Memory B cell (primary cell): Measurements from ENCODE around the gene PRSS33.

Experiments used
- ATAC-seq: fragments of 150-1000 bp; cut with Tn5 transposase; 2 replicates; pipeline ENCODE4 v1.10.0; 2021; ENCODE audit warnings: low read depth, mild to moderate bottlenecking, moderate library complexity
- DNase-seq, 2 donors: peaks; one replicate each; pipeline ENCODE4 v3.0.0; 2022; ENCODE audit warnings: low spot score in 2 of 2
- H3K27ac Mint-ChIP-seq: one replicate; pipeline ENCODE4 v1.8.0; 2022; ENCODE audit warnings: mild to moderate bottlenecking, moderate library complexity, mixed read lengths
- H3K27me3 Mint-ChIP-seq: one replicate; pipeline ENCODE4 v1.8.0; 2022; ENCODE audit warnings: mixed read lengths
- H3K36me3 Mint-ChIP-seq: one replicate; pipeline ENCODE4 v1.8.0; 2022; ENCODE audit warnings: mild to moderate bottlenecking, mixed read lengths
- H3K4me1 Mint-ChIP-seq: one replicate; pipeline ENCODE4 v1.8.0; 2022; ENCODE audit warnings: mixed read lengths
- H3K4me3 Mint-ChIP-seq: one replicate; pipeline ENCODE4 v1.8.0; 2022; ENCODE audit warnings: mild to moderate bottlenecking, moderate library complexity, mixed read lengths
- H3K9me3 Mint-ChIP-seq: one replicate; pipeline ENCODE4 v1.8.0; 2022; ENCODE audit warnings: mixed read lengths

The PRSS33 gene

DNA sequence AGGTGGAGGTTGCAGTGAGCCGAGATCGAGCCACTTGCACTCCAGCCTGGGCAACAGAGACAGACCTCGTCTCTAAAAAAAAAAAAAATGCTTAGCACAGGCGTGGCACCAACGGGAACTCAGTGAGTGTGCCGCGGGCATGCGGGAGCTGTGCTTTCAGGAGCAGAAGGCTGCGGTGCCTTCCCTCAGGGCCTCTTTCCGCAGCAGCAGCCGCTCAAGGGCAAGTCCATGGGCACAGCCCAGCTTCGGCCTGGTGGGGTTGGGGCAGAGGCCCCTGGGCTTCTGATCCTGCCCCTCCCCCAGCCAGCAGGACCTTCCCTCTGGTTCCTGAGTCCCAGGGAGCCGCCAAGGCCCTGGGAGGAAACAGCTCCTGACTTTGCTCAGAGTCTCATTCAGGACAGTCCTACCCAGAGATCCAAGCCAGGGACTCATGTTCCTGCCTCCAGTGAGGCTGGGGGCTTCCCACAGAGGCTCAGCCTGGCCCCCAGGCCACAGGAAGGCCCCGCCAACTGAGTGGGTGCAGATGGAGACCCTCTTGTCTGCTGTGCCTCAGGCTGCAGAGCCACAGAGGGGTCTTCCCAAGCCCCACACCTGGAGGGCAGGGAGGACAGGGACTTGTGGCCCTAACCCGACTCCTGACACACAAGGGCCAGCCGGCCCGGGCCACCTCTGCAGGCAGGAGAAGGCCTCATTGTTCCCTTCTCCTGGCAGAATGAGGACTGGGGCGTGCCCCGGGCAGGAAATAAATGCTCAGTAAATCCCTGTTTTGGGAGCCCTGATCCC lies 39.4 kb upstream of the PRSS33 start:
- no peaks in the 10 kb centered on the region for H3K4me1 Mint-ChIP-seq
- no peak overlapping the region for H3K27ac Mint-ChIP-seq
- no peak overlapping the region for H3K4me3 Mint-ChIP-seq
- no peak for DNase-seq
- H3K36me3 Mint-ChIP-seq, result no peaks in the 10 kb centered on the region
- no peak for ATAC-seq
- no peaks in the 10 kb centered on the region for H3K9me3 Mint-ChIP-seq
- H3K27me3 Mint-ChIP-seq, result peaks cover 15% of the 10 kb centered on the region

DNA sequence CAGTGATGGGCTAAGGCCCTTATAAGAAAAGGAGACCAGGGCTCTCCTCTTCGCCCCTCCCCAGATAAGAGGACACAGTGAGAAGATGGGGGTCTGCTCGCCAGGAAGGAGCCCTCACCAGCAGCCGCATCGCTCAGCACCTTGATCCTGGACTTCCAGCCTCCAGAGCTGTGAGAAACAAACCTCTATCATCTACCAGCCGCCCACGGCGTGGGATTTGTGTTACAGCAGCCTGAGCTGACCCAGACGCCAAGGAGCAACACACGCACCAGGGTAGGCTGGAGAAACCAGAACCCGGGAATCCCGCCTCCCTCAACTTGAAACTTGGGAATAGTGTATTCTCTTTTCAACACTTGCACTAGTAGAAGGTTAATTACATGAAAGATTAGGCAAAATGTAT lies 38.5 kb upstream of the PRSS33 start:
- Mint-ChIP-seq H3K36me3 (no peaks in the 10 kb centered on the region), H3K9me3 (no peaks in the 10 kb centered on the region), H3K4me1 (no peaks in the 10 kb centered on the region), H3K27me3 (peaks cover 12% of the 10 kb centered on the region), H3K4me3 (no peak overlapping the region), H3K27ac (no peak overlapping the region)
- DNase-seq (no peak), ATAC-seq (no peak)

DNA sequence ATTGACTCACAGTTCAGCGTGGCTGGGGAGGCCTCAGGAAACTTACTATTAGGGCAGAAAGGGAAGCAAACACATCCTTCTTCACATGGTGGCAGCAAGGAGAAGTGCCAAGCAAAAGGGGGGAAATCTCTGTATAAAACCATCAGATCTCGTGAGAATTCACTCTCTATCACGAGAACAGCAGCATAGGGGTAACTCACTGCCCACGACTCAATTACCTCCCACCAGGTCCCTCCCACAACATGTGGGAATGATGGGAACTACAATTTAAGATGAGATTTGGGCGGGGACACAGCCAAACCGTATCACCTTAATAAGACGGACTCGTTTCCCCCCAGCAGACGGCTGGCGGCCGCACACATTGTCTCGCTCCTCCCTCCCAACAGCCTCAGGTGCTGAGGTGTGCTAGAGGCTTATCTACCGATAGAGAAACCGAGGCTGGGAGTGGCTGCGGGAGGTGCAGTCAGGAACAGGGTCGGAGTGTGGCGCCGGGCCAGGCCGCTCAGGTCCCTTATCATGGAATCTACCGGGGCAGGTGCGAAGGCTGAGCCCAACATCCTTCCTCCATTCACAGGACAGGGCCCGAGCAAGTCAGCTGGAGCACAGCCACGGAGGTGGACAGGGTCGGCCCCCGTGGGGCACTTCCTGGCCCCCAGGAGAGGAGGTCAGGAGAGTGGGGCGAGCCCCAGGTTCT lies 37.8 kb upstream of the PRSS33 start:
- Mint-ChIP-seq H3K27ac (no peak overlapping the region), H3K27me3 (peaks cover 10% of the 10 kb centered on the region)

DNA sequence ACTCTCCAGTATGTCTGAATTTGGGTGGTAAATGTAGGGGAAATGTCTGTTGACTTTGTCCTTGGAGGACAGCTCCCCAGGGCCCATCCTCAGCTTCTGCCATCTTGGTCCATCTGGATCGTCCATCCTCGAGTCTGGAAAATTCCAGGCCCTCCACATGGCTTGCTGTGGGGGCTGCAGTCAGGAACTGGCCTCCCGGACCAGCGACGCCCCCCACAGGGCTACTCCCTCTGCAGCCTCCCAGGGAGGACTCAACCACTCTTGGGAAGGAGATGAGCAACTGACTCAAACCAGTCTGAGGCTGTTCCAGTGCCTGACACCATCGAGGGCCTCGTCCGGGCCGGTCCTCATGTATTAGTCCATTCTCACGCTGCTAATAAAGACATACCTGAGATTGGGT lies 37.3 kb upstream of the PRSS33 start:
- H3K4me3 Mint-ChIP-seq, result no peak overlapping the region
- H3K9me3 Mint-ChIP-seq, result no peaks in the 10 kb centered on the region
- H3K27ac Mint-ChIP-seq, result no peak overlapping the region

More for the DNA sequence above, 37.8 kb upstream of the PRSS33 start:
- Mint-ChIP-seq H3K4me3 (no peak overlapping the region), H3K9me3 (no peaks in the 10 kb centered on the region), H3K4me1 (no peaks in the 10 kb centered on the region), H3K36me3 (no peaks in the 10 kb centered on the region)
- DNase-seq (no peak), ATAC-seq (no peak)

DNA sequence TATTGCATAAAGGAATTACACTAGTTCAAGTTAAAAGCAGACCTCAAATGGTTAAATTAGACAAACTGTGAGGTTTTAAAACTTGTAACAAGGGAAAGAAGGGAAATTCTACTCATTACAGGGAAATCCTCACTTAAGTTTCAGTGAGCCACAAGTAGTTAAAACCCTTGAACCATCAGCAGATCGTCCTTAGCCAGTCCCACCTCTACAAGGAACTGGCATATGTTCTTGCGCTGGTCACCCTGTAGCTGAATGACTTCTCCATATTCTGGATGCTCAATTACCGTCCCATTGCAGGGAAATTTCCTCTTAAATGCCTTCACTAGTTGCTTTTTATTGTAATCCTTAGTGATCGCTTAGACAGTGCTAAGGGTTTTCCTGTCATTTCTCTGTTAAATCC lies 35.1 kb upstream of the PRSS33 start:
- H3K27me3 Mint-ChIP-seq, result peaks cover 2% of the 10 kb centered on the region
- H3K9me3 Mint-ChIP-seq, result no peaks in the 10 kb centered on the region
- H3K4me3 Mint-ChIP-seq, result no peak overlapping the region
- no peak for DNase-seq
- no peaks in the 10 kb centered on the region for H3K36me3 Mint-ChIP-seq
- no peak for ATAC-seq
- H3K4me1 Mint-ChIP-seq, result no peaks in the 10 kb centered on the region
- no peak overlapping the region for H3K27ac Mint-ChIP-seq

More for the DNA sequence above, 37.3 kb upstream of the PRSS33 start:
- no peak for DNase-seq
- H3K4me1 Mint-ChIP-seq, result no peaks in the 10 kb centered on the region
- ATAC-seq, result no peak
- H3K36me3 Mint-ChIP-seq, result no peaks in the 10 kb centered on the region
- H3K27me3 Mint-ChIP-seq, result peaks cover 10% of the 10 kb centered on the region

DNA sequence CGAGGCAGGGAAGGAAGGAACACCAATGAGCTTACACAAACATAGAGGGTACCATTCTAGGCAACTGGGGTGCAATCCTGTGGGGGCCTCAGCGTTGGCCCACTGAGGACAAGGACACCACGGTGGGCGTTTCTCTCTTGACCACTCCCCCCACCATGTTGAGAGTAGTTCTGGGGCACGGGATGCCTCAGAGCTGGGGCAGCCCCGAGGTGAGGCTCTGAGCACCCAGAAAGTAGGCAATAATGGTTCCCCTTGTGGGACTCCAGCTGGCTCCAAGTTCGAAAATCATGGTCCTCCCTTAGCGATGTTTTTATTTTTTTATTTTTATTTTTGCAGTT lies 34.8 kb upstream of the PRSS33 start:
- H3K36me3 Mint-ChIP-seq, result no peaks in the 10 kb centered on the region
- H3K27me3 Mint-ChIP-seq, result peaks cover 2% of the 10 kb centered on the region
- H3K9me3 Mint-ChIP-seq, result no peaks in the 10 kb centered on the region
- H3K4me3 Mint-ChIP-seq, result no peak overlapping the region
- DNase-seq, result no peak
- no peaks in the 10 kb centered on the region for H3K4me1 Mint-ChIP-seq
- no peak overlapping the region for H3K27ac Mint-ChIP-seq
- no peak for ATAC-seq

DNA sequence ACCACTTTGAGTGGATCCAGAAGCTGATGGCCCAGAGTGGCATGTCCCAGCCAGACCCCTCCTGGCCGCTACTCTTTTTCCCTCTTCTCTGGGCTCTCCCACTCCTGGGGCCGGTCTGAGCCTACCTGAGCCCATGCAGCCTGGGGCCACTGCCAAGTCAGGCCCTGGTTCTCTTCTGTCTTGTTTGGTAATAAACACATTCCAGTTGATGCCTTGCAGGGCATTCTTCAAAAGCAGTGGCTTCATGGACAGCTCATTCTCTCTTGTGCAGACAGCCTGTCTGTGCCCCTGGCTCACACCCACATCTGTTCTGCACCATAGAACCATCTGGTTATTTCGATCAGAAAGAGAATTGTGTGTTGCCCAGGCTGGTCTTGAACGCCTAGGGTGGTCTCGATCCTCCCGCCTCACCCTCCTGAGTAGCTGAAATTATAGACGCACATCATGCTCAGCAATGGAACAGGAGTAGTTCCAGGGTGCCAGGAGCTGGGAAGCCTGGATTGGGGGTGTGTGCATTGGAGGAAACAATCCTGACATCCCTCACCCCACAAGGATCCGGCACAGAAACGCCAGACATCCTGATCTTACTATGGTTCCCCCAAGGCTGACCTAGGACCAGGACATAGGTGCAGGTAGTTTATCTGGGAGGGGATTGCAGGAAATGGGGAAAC lies 34.3 kb upstream of the PRSS33 start:
- Mint-ChIP-seq H3K27me3 (peaks cover 2% of the 10 kb centered on the region), H3K9me3 (no peaks in the 10 kb centered on the region), H3K4me3 (no peak overlapping the region), H3K4me1 (no peaks in the 10 kb centered on the region), H3K36me3 (no peaks in the 10 kb centered on the region), H3K27ac (no peak overlapping the region)
- DNase-seq (no peak), ATAC-seq (no peak)

DNA sequence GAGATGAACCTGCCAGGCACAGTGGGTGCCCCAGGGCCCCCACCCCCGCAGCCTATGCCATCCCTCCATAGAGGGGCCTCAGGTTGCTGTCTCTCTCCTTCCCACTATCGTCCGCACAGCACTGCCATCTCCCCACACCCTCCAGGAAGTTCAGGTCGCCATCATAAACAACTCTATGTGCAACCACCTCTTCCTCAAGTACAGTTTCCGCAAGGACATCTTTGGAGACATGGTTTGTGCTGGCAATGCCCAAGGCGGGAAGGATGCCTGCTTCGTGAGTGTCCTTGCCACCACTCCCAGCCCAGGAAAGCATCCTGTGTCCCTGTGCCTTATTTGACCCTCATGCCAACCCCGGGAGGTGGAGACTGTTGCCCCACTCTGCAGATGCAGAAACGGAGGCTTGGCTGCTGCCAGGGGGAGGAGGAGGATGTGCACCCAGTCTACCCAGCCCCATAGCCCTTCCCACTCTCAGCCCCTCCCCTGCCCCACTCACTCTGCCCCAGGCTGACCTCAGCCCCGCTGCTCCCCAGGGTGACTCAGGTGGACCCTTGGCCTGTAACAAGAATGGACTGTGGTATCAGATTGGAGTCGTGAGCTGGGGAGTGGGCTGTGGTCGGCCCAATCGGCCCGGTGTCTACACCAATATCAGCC lies 33.6 kb upstream of the PRSS33 start:
- no peaks in the 10 kb centered on the region for H3K9me3 Mint-ChIP-seq
- no peak overlapping the region for H3K27ac Mint-ChIP-seq
- no peaks in the 10 kb centered on the region for H3K36me3 Mint-ChIP-seq
- peaks cover 2% of the 10 kb centered on the region for H3K27me3 Mint-ChIP-seq
- ATAC-seq (no peak), DNase-seq (no peak)
- H3K4me3 Mint-ChIP-seq, result no peak overlapping the region
- no peaks in the 10 kb centered on the region for H3K4me1 Mint-ChIP-seq

DNA sequence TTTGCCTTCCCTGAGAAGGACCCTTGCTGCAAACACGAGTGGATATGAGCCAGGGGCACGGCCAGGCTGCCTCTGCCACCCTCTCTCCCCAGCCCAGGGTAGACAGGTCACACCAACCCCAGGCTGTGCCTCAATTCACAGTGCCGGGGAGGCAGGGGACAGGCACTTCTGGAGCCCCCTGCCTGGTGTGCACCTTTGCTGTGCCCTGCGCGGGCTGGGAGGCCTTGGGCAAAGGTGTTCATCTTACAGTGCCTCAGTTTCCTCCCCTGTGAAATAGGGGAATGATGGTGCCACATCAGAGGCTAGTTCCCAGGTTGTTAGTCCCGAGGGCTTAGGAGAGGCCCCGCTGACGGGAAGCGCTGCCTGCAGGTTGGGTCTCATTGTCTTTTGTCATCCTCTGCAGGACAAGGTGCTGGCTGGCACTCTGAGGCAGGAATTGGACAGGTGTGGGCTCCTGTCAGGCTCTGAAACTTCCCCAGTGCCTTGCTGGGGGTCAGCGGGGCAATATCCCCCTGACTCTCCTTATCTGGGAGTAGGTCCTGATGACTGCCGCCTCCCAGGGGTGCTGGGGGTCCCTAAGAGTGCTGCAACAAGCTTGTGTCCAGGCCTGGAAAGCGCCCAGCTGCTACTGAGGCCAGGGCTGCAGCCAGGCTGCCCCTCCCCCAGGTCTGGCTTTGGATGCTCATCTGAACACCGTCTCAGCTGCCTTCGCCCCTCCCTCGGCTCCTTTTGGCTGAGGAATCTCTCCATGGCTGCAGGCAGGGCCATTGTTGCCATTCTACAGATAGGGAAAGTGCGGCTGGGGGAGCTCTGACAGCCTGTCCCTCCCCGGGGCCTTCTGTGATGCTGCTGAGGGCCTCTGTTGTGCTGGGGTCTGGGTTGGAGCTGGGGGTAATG lies 32.8 kb upstream of the PRSS33 start:
- no peaks in the 10 kb centered on the region for H3K4me1 Mint-ChIP-seq
- H3K36me3 Mint-ChIP-seq, result no peaks in the 10 kb centered on the region
- H3K9me3 Mint-ChIP-seq, result no peaks in the 10 kb centered on the region
- ATAC-seq, result no peak
- no peak overlapping the region for H3K4me3 Mint-ChIP-seq
- no peak for DNase-seq
- peaks cover 2% of the 10 kb centered on the region for H3K27me3 Mint-ChIP-seq
- H3K27ac Mint-ChIP-seq, result no peak overlapping the region

DNA sequence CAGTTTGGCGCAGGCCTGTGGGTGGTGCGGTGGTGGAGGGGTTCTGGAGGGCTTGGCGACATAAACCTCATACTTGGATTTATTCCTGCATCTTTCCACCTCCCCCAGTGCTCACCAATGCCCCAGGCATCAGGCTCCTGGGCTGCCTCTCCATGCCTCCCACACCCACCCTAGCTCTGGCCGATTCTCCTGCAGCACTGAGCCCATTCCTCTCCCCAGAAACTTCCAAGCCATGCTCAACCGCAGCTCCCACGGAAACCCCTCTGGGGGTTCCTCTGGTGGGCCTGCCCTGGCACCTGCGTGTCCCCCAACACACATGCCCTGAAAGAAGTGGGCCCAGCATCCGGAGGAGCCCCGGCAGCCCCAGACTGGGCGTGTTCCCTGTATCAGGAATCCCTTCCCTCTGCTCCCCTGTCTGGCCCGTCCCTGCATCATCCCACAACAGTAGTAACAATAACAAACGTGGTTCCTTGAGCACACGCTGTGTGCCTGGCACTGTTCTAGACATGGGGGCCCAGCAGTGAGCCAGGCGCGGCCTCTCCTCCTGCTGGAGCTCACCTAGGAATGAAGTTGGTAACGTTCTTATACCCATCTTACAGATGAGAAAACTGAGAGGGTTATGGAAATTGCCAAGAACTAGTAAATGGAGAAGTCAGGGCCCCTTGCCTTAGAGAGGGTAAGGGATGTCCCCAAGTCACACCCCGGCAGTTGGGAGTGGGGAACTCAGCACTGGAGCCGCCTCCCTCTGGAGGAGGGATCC lies 32.0 kb upstream of the PRSS33 start:
- ATAC-seq, result no peak
- Mint-ChIP-seq H3K27ac (no peak overlapping the region), H3K27me3 (peaks cover 7% of the 10 kb centered on the region), H3K9me3 (no peaks in the 10 kb centered on the region), H3K36me3 (no peaks in the 10 kb centered on the region), H3K4me1 (no peaks in the 10 kb centered on the region), H3K4me3 (no peak overlapping the region)
- DNase-seq, result no peak

DNA sequence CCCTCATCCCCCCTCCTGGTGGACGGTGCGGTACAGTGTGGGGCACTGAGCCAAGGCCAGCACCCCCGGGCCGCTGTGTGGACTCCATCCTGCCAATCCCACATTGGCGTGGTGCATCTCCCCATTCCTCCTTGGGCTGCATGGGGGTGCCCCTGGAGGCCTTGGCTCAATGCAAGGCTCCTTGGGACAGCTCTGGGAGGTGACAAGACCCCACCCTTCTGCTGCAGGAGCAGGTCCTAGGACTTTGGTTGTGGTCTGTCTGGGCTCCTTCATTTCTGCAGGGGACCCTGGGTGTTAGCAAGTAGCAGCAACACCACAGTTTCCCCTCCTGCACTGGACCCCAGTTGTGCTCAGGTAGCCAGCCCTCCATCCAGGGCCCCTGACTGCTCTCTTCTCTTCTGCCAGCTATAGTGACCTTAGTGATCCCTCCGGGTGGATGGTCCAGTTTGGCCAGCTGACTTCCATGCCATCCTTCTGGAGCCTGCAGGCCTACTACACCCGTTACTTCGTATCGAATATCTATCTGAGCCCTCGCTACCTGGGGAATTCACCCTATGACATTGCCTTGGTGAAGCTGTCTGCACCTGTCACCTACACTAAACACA lies 31.0 kb upstream of the PRSS33 start:
- H3K27ac Mint-ChIP-seq, result no peak overlapping the region

DNA sequence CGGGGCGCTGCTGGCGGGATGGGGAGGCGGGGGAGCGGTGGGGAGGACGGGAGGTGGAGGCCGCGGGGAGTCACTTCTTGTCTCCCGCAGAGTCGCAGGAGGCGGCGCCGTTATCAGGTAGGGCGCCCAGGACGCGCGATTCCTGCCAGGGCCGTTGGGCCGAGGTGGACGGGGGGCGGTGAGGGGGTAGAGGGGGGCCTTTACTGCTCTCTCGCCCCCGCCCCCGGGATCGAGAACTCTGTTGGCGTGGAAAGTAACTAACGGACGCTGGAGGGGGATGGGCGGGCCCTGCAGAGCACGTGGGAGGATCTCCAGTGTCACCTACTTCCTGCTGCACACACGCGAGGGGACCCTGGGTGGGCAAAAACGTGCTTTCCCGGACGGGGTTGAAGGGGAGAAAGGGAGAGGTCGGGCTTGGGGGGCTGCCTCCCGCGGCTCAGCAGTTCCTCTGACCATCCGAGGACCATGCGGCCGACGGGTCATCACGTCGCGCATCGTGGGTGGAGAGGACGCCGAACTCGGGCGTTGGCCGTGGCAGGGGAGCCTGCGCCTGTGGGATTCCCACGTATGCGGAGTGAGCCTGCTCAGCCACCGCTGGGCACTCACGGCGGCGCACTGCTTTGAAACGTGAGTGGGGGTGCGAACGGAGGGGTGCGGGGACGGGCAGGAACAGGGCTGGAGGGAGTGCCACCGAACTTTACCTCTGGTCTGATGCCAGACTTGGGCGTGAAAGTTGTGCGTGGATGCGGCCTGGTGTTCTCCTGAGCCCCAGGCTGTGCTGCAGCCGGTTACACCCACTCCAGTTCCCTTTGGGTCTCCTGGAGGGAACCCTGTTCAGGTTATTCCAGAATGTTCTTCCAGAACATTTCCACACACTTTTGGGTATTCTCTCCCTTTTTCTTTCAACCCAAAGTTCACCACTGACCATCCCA lies 30.2 kb upstream of the PRSS33 start:
- Mint-ChIP-seq H3K27ac (no peak overlapping the region), H3K9me3 (no peaks in the 10 kb centered on the region), H3K36me3 (no peaks in the 10 kb centered on the region), H3K4me3 (peak overlapping the region; percentile 68), H3K27me3 (peaks cover 9% of the 10 kb centered on the region), H3K4me1 (no peaks in the 10 kb centered on the region)
- ATAC-seq, result no peak
- no peak for DNase-seq

More for the DNA sequence above, 31.0 kb upstream of the PRSS33 start:
- no peaks in the 10 kb centered on the region for H3K36me3 Mint-ChIP-seq
- peak overlapping the region; percentile 52 for H3K4me3 Mint-ChIP-seq
- no peaks in the 10 kb centered on the region for H3K4me1 Mint-ChIP-seq
- H3K9me3 Mint-ChIP-seq, result no peaks in the 10 kb centered on the region
- ATAC-seq (no peak), DNase-seq (no peak)
- H3K27me3 Mint-ChIP-seq, result peaks cover 9% of the 10 kb centered on the region
